Measurements from ENCODE around the gene NDUFAF5.

Gene NDUFAF5

DNA sequence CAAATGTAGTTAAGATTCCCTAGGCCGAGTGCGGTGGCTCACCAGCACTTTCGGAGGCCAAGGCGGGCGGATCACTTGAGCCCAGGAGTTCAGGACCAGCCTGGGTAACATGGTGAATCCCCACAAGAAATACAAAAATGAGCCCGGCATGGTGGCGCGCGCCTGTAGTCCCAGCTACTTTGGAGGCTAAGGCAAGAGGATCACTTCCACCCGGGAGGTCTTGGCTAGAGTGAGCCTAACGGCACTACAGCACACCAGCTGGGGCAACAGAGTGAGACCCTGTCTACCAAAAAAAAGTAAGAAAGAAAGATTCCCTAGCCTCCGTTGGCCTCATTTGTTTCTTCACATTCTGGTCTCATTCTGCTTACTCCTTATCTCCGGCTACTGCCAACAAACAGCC lies 1.3 kb upstream of the NDUFAF5 start:
- no peak for TF ChIP-seq TAF1 (IDR thresholded peaks at IDR 0.05; ENCODE audit: borderline replicate concordance, low read depth, low read length)
- TF ChIP-seq POLR2A (IDR thresholded peaks at IDR 0.05; ENCODE audit: low read depth, low read length), result no peak
- no peak for TF ChIP-seq POLR2AphosphoS5 (IDR thresholded peaks at IDR 0.05; ENCODE audit: low read depth, low read length)
- DNase-seq (ENCODE audit: insufficient read length), result no peak
- no peak for FAIRE-seq

GRCh38 chr20:13784271-13784892 lies 446 bp upstream of the NDUFAF5 start:
- TF ChIP-seq POLR2A (IDR thresholded peaks at IDR 0.05; ENCODE audit: low read depth, low read length) (peak; percentile 93), POLR2AphosphoS5 (IDR thresholded peaks at IDR 0.05; ENCODE audit: low read depth, low read length) (peak; percentile 93), TAF1 (IDR thresholded peaks at IDR 0.05; ENCODE audit: borderline replicate concordance, low read depth, low read length) (no peak)
- FAIRE-seq (no peak), DNase-seq (ENCODE audit: insufficient read length) (no peak)

DNA sequence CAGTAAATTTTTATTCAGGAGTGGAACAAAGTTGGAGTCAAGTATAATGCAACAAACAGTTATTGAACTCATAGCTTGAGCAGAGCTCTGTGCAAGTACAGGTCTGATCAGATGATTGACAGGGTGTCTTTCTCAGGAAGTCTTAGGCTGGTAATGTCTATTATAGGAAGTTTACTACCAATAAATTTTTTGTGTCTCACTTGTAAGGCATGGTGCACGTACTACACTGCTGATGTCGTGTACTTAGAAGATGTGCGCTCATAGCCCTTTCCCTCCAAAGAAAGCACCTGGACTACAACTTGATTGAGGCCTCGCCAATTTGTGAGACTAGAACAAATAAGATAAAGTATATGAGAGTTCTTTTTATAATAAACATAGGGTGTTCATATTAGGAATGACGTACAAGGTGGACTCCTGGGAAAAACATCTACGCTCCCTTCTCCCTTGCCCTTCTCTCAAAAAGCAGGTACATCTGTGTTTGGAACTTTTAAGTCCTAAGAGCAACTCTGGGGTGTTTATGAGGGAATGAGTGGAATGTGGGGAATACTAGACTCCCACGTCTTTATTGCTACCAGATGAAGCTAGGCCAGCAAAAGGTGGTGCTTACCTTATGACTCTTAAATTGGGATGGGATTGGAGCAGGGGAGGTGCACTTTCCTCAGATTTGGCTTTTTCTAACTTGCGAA lies 1.5 kb downstream of the NDUFAF5 start:
- TF ChIP-seq POLR2A (IDR thresholded peaks at IDR 0.05; ENCODE audit: low read depth, low read length), result no peak
- TF ChIP-seq TAF1 (IDR thresholded peaks at IDR 0.05; ENCODE audit: borderline replicate concordance, low read depth, low read length), result no peak
- no peak for TF ChIP-seq POLR2AphosphoS5 (IDR thresholded peaks at IDR 0.05; ENCODE audit: low read depth, low read length)
- FAIRE-seq (no peak), DNase-seq (ENCODE audit: insufficient read length) (no peak)

GRCh38 chr20:13788167-13788834 lies 3.5 kb downstream of the NDUFAF5 start:
- peak; percentile 5 for FAIRE-seq
- DNase-seq (ENCODE audit: insufficient read length), result peak; percentile 13
- TF ChIP-seq POLR2A (IDR thresholded peaks at IDR 0.05; ENCODE audit: low read depth, low read length) (no peak), POLR2AphosphoS5 (IDR thresholded peaks at IDR 0.05; ENCODE audit: low read depth, low read length) (no peak), TAF1 (IDR thresholded peaks at IDR 0.05; ENCODE audit: borderline replicate concordance, low read depth, low read length) (no peak)

DNA sequence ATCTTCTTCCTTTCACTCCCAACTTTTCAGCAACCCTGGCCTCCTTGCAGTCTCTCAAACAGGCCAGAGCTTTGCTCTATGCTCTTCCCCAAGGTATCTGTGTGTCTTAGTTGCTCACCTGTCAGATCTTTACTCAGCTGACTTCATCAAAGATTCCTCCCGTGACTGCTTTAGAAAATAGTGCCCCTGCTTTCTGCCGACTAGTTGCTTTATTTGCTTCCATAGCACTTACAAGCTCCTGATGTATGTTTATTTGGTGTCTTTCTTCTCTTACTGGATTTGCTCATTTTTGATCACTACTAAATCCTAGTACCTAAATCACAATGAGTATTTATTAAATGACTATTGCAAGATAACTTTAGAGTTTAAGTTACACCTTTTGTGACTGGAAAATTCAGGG lies 5.9 kb downstream of the NDUFAF5 start:
- DNase-seq (ENCODE audit: insufficient read length), result no peak
- no peak for TF ChIP-seq POLR2AphosphoS5 (IDR thresholded peaks at IDR 0.05; ENCODE audit: low read depth, low read length)
- FAIRE-seq, result no peak

- TF ChIP-seq TAF1 (IDR thresholded peaks at IDR 0.05; ENCODE audit: borderline replicate concordance, low read depth, low read length), result no peak
- no peak for DNase-seq (ENCODE audit: insufficient read length)
- FAIRE-seq, result no peak
Observed at GRCh38 chr20:13791540-13792459, 7.0 kb downstream of the NDUFAF5 start.

DNA sequence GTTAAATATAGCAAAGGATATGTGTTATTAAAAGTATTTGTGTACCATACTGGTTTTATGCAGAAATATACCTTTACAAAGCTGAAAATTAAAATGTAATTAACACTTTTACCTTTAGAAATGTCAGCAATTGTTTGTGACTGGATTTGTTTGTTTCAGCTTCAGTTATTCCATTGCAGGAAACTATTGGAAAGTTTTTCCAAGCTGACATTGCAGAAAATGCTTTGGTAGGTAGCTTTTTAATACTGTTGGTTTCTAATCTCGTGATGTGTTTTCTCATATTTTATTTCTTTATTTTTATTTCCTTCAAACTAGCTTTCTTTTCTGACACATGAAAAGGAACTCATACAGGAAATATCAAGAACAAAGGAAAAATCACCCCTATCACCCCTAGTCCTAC lies 8.2 kb downstream of the NDUFAF5 start:
- DNase-seq (ENCODE audit: insufficient read length) (no peak), FAIRE-seq (no peak)
- TF ChIP-seq TAF1 (IDR thresholded peaks at IDR 0.05; ENCODE audit: borderline replicate concordance, low read depth, low read length) (no peak), POLR2A (IDR thresholded peaks at IDR 0.05; ENCODE audit: low read depth, low read length) (no peak), POLR2AphosphoS5 (IDR thresholded peaks at IDR 0.05; ENCODE audit: low read depth, low read length) (no peak)

DNA sequence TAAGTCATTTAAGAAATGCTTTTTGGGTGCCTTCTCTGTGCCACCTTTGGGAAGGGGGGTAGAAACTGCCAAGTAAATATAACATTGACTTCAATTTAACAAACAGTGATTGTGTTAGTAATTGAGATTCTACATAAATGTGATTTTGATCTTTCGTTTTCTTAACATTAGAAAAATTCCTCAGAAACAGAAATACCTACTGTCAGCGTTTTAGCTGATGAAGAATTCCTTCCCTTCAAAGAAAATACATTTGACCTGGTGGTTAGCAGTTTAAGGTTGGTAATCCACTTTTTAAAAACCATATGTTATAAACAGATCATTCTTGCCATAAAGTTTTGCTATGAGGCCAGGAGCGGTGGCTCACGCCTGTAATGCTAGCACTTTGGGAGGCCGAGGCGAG lies 9.8 kb downstream of the NDUFAF5 start:
- no peak for FAIRE-seq
- TF ChIP-seq POLR2A (IDR thresholded peaks at IDR 0.05; ENCODE audit: low read depth, low read length), result no peak
- no peak for DNase-seq (ENCODE audit: insufficient read length)

DNA sequence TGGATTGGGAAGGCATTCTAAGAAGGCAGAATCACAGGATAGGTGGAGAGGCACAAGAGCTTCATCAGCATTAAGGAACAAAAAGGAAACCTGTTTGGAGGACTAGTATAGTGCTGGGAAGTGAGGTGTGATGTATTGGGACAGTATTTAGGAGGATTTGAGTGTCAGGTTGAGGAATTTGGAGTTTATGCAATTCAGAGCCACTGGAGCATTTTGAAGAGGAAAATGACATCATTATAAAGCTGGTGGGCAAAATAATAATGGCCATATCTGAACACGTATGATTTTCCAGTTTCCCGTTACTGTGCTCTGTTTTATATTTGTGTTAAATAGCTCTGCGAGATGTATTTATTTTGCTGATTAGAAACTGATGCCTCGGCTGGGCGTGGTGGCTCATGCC lies 14.2 kb downstream of the NDUFAF5 start:
- FAIRE-seq, result no peak
- no peak for TF ChIP-seq TAF1 (IDR thresholded peaks at IDR 0.05; ENCODE audit: borderline replicate concordance, low read depth, low read length)
- no peak for TF ChIP-seq POLR2A (IDR thresholded peaks at IDR 0.05; ENCODE audit: low read depth, low read length)
- TF ChIP-seq POLR2AphosphoS5 (IDR thresholded peaks at IDR 0.05; ENCODE audit: low read depth, low read length), result no peak
- DNase-seq (ENCODE audit: insufficient read length), result no peak

GRCh38 chr20:13799974-13800373 lies 15.1 kb downstream of the NDUFAF5 start:
- TF ChIP-seq POLR2AphosphoS5 (IDR thresholded peaks at IDR 0.05; ENCODE audit: low read depth, low read length), result no peak
- TF ChIP-seq POLR2A (IDR thresholded peaks at IDR 0.05; ENCODE audit: low read depth, low read length), result no peak
- no peak for TF ChIP-seq TAF1 (IDR thresholded peaks at IDR 0.05; ENCODE audit: borderline replicate concordance, low read depth, low read length)
- FAIRE-seq (no peak), DNase-seq (ENCODE audit: insufficient read length) (no peak)

DNA sequence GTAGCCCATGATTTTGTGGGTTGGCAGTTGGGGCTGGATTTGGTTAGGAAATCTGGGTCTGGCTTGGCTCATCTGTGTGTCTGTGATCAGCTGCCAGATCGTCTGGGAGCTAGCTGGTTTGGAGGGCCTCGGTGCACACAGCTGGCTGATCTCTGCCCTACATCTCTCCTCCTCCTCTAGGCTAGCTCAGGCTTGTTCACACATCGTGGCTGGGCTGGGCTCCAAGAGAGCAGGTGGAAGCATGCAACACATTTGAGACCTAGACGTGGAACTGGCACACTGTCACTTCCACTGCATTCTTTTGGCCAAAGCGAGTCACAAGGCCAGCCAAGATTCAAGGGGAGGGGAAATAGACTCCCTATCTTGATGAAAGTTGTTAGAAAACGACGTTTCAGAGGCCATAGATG lies 15.9 kb downstream of the NDUFAF5 start:
- DNase-seq (ENCODE audit: insufficient read length) (no peak), FAIRE-seq (no peak)
- TF ChIP-seq POLR2AphosphoS5 (IDR thresholded peaks at IDR 0.05; ENCODE audit: low read depth, low read length), result no peak
- no peak for TF ChIP-seq TAF1 (IDR thresholded peaks at IDR 0.05; ENCODE audit: borderline replicate concordance, low read depth, low read length)
- TF ChIP-seq POLR2A (IDR thresholded peaks at IDR 0.05; ENCODE audit: low read depth, low read length), result no peak
